HG03139 (cell line): ENCODE results near the gene GHITM.
"Not testable (repeated sequence)": the region's sequence is repeated elsewhere in the genome, so short reads cannot be mapped to it uniquely, and the experiment has no call there.

ENCODE experiments used
- ATAC-seq: cut with Tn5 transposase; IDR thresholded peaks from one replicate; pipeline ENCODE4 v1.9.1; 2021; ENCODE audit not compliant: unreplicated experiment

GHITM gene

DNA sequence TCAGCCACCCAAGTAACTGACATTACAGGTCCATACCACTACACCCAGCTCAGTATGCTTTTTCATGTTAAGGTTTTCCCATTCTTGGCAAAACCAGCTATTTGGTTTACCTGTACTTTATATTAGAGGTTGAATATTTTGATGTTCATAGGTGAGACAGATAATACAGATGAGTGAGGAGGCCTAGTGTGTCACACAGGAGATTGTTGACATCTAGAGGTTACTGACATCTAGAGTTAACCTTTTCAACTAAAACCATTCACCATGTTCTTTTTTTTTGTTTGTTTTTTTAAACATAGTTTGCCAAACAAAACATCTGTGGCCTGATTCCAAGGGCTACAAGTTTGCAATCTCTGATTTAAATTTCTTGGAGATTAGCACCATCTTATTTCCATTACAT lies 8.0 kb downstream of the GHITM start:
- no peak for ATAC-seq

DNA sequence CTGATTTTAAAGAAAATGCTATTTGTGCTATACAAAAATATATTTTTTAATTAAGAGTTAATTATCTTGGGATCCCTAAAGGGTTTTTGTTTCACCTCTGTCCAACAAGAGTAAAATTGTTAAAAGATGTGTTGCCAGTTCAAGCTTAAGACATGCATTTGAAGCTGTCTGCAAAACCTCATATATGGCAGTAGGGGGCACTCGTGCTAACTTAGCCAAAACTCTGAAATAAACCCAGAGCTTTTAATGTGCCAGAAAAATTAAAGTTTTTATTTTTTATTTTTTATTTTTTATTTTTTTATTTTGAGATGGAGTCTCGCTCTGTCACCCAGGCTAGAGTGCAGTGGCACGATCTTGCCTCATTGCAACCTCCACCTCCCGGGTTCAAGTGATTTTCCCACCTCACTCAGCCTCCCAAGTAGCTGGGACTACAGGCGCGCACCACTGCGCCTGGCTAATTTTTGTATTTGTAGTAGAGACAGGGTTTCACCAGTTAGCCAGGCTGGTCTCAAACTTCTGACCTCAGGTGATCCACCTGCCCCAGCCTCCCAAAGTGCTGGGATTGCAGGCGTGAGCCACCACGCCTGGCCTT lies 8.8 kb downstream of the GHITM start:
- not testable (repeated sequence) for ATAC-seq

DNA sequence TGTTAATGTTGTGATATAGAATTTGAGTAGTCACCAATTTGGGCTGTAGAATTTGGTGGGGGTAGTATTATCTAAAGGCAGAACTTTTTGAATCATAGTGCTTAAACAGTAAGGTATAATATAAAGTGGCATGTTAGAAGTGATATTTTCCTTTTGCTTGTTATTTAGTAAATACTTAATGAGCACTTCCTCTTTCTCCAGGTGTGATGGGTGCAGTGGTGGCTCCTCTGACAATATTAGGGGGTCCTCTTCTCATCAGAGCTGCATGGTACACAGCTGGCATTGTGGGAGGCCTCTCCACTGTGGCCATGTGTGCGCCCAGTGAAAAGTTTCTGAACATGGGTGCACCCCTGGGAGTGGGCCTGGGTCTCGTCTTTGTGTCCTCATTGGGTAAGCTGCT lies 10.5 kb downstream of the GHITM start:
- no peak for ATAC-seq

- ATAC-seq: no peak
These were observed 13.5 kb downstream of the GHITM start for GRCh38 chr10:84152769-84153168.

DNA sequence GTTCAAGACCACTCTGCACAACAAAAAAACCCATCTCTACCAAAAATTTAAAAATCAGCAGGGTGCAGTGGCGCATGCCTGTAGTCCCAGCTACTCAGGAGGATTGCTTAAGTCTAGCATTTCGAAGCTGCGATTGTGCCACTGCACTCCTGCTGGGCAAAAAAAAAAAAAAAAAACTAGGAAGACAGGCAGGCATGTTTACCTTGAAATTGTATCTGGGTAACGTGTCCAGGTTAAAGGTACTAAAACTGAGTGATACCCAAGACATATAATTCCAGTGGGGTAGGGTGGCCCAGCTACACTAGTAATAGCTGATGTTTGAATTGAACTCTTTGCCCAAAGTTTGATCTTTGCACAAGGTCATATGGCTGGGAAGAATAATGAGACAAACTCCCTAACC lies 16.2 kb downstream of the GHITM start:
- no peak for ATAC-seq

- no peak for ATAC-seq
These were observed 16.7 kb downstream of the GHITM start for GRCh38 chr10:84156009-84156408.

GRCh38 chr10:84156768-84157167 lies 17.5 kb downstream of the GHITM start:
- ATAC-seq: no peak

GRCh38 chr10:84158061-84158460 lies 18.8 kb downstream of the GHITM start:
- no peak for ATAC-seq

DNA sequence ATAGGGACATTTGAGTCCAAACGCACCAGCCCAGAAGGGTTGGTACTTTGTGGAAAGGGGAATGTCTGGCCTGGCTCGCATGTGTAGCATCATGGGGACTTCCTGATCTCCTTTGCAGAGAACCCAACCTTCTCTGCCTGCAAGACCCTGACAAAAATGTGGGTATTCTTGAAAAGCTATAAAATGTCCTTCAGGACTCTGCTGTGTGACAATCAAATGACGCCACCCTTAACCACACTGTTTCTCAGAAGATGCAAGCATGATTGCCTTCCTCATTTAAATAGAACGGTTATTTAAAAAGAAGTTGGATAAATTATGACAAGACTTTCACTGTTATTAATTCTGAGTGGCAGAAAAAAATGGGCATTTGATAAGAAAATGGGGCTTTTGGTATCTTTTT lies 19.2 kb downstream of the GHITM start:
- ATAC-seq: no peak

DNA sequence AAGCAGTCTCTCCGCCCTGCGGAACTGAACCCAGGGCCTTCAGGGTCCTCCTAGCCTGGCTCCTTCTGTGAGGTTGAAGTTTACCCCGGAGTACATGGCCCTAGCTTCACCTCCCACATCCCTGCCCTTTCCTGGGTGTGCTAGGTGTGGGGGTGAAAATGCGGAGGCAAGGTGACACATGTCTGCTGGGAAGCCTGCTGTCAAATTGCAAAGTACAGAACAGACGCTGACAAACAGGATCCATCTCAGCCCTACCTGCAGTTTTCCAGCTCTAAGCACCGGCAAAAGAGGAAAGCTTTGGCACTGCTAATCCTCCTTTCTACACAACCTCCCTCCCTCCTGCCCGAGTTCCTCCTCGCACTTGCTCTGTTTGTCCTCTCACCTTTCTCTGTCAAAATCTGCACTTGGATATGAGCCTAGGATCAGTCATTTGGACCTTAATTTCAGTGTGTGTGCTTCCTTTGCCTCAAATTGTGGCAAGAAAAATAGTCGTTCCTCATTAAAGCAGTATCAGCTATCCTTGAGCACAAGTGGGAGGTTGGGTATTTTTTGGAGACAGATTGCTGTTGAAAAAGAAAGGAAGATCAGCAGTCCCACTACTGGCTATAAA lies 19.9 kb downstream of the GHITM start:
- ATAC-seq: no peak

DNA sequence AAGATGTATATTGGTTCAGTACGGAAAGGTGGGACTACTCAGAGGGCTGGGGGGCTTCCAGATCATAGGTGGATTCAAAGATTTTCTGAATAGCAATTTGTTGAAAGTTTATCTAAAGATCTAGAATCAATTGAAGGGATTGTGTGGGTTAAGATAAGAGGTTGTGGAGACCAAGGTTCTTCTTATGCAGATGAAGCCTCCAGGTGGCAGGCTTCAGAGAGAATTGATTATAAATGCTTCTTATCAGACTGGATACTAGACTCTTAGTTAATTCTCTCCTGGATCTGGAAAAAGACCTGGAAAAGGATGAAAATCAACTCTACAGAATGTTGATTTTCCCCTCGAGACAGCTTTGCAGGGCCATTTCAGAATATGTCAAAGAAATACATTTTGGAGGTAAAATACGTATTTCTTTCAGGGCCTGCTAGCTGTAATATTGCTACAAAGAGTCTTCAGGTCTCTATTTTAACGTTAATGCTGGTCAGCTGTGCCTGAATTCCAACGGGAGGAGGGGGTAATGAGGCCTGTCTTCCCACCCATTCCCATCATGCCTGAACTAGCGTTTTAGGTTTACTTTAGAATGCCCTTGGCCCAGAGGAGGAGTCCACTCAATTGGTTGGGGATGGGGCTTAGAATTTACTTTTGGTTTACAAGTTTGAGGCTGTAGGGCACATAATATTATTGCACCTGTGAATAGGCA lies 21.5 kb downstream of the GHITM start:
- ATAC-seq: no peak

GRCh38 chr10:84163996-84164395 lies 24.7 kb downstream of the GHITM start:
- no peak for ATAC-seq

GRCh38 chr10:84164442-84164841 lies 25.1 kb downstream of the GHITM start:
- no peak for ATAC-seq

GRCh38 chr10:84166620-84167288 lies 27.4 kb downstream of the GHITM start:
- ATAC-seq: peak; percentile 42

DNA sequence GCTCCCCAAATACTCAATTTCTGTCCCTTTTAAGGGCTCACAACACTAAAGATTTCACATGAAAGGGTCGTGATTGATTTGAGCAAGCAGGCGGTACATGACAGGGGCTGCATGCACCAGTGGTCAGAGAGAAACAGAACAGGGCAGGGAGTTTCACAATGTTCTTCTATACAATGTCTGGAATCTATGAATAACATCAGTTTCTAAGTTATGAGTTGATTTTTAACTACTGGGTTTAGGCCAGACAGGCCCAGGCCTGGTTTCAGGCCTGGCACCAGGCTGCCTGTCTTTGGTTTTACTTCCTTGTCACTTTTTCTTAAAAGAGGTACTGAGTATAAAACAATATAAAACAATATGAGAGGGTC lies 28.0 kb downstream of the GHITM start:
- ATAC-seq: peak; percentile 14

DNA sequence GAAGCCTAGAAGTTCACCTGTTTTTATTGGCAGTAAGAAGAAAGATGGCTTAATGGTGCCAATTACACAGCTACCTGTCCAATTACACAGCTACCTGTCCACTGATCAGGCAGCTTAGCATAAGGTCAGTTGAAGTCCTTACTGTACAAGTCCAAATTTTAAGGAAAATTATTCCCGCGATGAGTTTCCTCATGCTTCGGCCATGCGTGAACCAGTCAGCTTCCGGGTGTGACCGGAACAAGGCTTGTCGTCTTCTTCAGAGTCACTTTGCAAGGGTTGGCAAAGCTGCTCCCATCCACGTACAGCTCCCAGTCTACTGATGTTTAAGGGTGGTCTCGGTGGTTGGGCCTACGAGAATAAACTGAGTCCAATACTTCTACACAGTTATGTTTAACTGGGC lies 29.1 kb downstream of the GHITM start:
- ATAC-seq: not testable (repeated sequence)

DNA sequence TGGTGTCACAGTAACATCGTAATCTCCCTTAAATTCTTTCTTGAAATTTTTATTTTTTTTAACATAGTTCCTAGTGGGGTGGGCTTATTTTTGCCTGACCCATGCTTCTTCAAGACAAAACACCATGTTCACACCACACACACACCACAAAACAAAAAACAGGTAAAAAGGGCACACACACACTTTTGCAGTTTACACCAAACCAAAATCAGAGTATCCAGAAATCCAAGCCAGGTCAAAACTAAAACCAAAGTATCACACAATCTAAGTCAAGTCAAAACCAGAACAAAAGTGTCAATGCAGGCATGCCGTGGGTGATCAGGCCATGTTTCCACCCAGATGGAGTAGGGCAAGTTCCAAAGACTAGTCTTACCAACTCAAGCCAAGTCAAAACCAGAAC lies 31.9 kb downstream of the GHITM start:
- ATAC-seq: not testable (repeated sequence)

GRCh38 chr10:84171700-84172466 lies 32.6 kb downstream of the GHITM start:
- ATAC-seq: peak; percentile 27

DNA sequence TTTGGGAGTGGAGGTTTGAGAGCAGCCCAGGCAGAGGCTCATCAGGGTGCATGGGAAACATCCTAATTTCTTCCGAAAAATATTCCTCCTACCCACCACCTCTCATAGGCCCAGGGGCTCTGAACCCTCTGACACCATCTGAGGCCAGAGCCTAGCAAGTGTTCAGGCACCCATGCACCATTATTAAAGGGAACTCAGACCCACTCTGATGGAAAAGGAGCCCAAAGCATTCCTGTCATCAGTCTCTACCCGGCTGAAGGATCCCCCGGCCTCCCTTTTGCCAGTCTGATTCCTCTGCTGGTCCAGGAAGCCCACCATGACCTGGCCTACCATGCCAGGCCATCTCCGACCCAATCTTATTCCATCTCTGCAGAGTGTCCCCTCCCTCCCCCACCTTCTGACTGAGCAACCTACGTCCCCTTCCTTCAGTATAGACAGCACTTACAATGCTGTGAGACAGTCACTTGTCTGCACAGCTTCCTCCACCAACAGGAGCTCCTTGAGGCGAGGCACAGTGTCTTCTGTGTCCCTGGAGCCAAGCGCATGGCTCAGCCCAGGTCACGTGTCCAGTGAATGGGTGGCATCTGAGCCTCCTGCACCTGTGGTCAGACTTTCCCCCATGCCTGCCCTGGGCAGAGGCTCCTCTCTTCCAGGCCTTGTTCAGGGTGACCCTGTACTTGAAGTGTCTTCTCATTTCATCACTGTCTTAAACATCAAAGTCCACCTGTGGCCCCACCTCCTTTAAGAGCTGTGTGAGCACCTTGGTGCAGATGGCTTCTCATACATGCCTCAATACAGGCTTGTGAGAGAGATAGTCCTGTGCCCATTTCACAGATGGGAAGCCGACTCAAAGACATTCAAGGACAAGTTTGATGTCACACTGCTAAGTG lies 33.4 kb downstream of the GHITM start:
- peak; percentile 52 for ATAC-seq

- no peak for ATAC-seq
These were observed 34.2 kb downstream of the GHITM start, which contains the start of gene GPR15LG for GRCh38 chr10:84173501-84173929. Gene GPR15LG, plus strand, starts transcription at chr10:84173801. Its CDS starts 51 bp downstream, at chr10:84173852.
